ENCODE data around the gene TMEM114. TPM values are rescaled to one million over a fixed set of nuclear protein-coding genes. Genes with fewer than 3 reads are reported as not detected.
"Not testable (repeated sequence)": the region's sequence is repeated elsewhere in the genome, so short reads cannot be mapped to it uniquely, and the experiment has no call there.

The TMEM114 gene
- total RNA-seq, 1 donor from 2014 or later, result not detected

- intact Hi-C loops (cut with micrococcal nuclease), result no loop called here
- H3K27ac Mint-ChIP-seq, result no peak overlapping the region
- H3K27me3 Mint-ChIP-seq (ENCODE audit: low read depth), result peaks cover 2% of the 10 kb centered on the region
- no peak for DNase-seq (ENCODE audit: low spot score)
- H3K4me1 Mint-ChIP-seq (ENCODE audit: low read depth), result peaks cover 3% of the 10 kb centered on the region
- no peaks in the 10 kb centered on the region for H3K36me3 Mint-ChIP-seq (ENCODE audit: low read depth)
- no peak overlapping the region for H3K4me3 Mint-ChIP-seq (ENCODE audit: low read depth)
- no peaks in the 10 kb centered on the region for H3K9me3 Mint-ChIP-seq
Observed at GRCh38 chr16:8579559-8579958, 10.8 kb downstream of the TMEM114 start.

GRCh38 chr16:8577678-8578304 lies 12.5 kb downstream of the TMEM114 start:
- Mint-ChIP-seq H3K36me3 (ENCODE audit: low read depth) (no peaks in the 10 kb centered on the region), H3K9me3 (no peaks in the 10 kb centered on the region), H3K4me3 (ENCODE audit: low read depth) (no peak overlapping the region), H3K27me3 (ENCODE audit: low read depth) (peaks cover 2% of the 10 kb centered on the region), H3K4me1 (ENCODE audit: low read depth) (peaks cover 3% of the 10 kb centered on the region), H3K27ac (no peak overlapping the region)
- no peak for DNase-seq (ENCODE audit: low spot score)
- intact Hi-C loops (cut with micrococcal nuclease), result no loop called here

DNA sequence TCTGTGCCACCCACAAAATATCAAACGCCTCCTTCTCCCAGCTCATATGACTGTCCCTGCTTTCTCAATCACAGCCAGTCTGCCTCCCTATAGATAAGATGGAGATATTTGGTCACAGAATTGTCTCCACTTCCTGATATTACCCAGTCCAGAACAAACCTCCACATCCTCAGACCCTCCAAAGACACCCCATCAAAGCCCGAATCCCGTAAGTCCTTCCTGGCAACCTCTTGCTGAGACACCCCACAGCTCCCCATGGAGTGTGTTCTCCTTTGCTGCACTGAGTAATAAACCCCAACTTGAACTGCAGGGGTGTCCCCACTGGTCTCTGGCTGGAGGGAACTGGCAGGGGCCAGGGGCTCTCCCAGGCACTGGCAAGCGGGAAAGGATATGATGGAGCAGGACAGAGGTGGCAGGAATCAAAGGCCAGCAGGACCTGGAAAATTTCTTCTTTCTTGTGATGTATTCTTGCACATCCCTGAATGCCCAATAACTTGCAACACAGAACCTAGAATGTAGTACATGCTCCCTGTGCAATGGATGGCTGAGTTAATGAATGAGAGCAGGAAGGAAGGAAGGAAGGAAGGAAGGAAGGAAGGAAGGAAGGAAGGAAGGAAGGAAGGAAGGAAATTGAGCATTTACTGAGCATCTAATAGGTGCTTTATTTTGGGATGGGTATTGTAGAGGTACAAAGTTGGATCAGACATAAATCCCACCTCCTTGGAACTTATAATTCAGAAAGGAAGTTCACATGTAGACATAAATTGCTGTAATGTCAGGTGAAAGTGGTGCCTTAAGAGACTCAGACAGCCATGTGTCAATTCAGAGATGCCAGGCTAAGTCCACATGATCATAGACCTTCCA lies 13.9 kb downstream of the TMEM114 start:
- Mint-ChIP-seq H3K9me3 (no peaks in the 10 kb centered on the region), H3K4me3 (ENCODE audit: low read depth) (no peak overlapping the region), H3K36me3 (ENCODE audit: low read depth) (no peaks in the 10 kb centered on the region), H3K27me3 (ENCODE audit: low read depth) (peaks cover 2% of the 10 kb centered on the region), H3K27ac (no peak overlapping the region), H3K4me1 (ENCODE audit: low read depth) (no peaks in the 10 kb centered on the region)
- intact Hi-C loops (cut with micrococcal nuclease), result no loop called here
- DNase-seq (ENCODE audit: low spot score), result no peak

DNA sequence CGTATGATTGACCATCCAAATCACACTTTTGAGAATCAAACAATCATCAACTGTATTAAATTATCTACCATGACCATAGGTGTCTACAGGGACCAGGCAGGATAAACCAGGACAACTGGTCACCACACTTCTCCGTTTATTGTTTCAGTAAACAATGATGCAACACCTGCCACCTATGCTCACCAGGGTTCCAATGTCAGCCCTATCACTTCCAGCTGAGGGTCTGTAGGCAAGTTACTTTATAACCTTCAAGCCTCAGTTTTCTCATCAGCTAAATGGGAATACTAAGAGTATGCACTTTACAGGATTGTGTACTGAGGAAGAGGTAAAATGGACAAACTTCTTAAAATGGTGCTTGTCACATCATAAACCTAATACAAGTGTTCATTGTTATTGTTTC lies 14.9 kb downstream of the TMEM114 start:
- no peak overlapping the region for H3K27ac Mint-ChIP-seq
- DNase-seq (ENCODE audit: low spot score), result no peak
- intact Hi-C loops (cut with micrococcal nuclease), result no loop called here
- no peak overlapping the region for H3K4me3 Mint-ChIP-seq (ENCODE audit: low read depth)
- peaks cover 2% of the 10 kb centered on the region for H3K27me3 Mint-ChIP-seq (ENCODE audit: low read depth)
- no peaks in the 10 kb centered on the region for H3K9me3 Mint-ChIP-seq
- H3K36me3 Mint-ChIP-seq (ENCODE audit: low read depth), result no peaks in the 10 kb centered on the region
- no peaks in the 10 kb centered on the region for H3K4me1 Mint-ChIP-seq (ENCODE audit: low read depth)

DNA sequence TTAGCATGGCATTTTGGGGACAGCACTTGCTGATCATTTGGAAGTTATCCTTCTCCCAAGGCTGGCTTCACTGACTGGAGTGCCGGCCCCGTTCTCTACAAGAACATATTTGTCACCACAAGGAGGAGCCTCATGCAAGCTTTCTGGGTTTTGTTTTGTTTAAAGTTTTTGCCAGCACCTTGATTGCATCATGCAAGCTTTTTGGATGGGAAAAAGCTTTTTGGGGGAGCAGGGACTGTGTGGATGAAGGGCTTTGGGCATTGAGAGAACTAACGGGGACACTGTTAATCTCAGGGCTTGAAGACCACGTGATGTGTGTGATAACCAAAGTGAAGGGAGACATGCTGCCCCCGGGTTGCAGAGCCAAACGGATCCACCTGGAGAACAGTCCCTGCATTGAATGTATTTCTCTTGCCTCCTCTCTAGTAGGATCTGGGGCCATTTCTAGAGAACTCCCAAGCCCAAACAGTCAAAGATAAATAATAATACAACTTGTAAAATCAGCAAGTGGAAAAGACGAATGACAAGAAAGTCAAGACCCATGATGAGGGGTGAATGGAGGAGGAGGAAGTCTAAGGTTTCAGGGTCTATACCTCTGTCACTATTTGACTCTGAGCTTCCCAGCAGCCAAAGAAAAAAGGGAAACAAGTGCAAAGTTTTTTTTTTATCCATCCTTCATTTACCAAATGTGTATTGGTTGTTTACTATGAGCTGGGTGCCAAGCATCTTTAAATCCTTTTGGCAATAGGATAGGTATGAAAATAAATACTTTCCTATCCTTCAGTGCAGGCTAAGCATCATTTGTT lies 17.2 kb downstream of the TMEM114 start:
- intact Hi-C loops (cut with micrococcal nuclease), result no loop called here
- Mint-ChIP-seq H3K27ac (no peak overlapping the region), H3K36me3 (ENCODE audit: low read depth) (no peaks in the 10 kb centered on the region), H3K4me1 (ENCODE audit: low read depth) (peaks cover 2% of the 10 kb centered on the region), H3K4me3 (ENCODE audit: low read depth) (no peak overlapping the region), H3K9me3 (no peaks in the 10 kb centered on the region), H3K27me3 (ENCODE audit: low read depth) (peaks cover 2% of the 10 kb centered on the region)
- no peak for DNase-seq (ENCODE audit: low spot score)

- H3K9me3 Mint-ChIP-seq, result no peaks in the 10 kb centered on the region
- H3K36me3 Mint-ChIP-seq (ENCODE audit: low read depth), result no peaks in the 10 kb centered on the region
- H3K27ac Mint-ChIP-seq, result no peak overlapping the region
- H3K4me3 Mint-ChIP-seq (ENCODE audit: low read depth), result no peak overlapping the region
- peaks cover 2% of the 10 kb centered on the region for H3K27me3 Mint-ChIP-seq (ENCODE audit: low read depth)
- peaks cover 6% of the 10 kb centered on the region for H3K4me1 Mint-ChIP-seq (ENCODE audit: low read depth)
- intact Hi-C loops (cut with micrococcal nuclease), result no loop called here
- no peak for DNase-seq (ENCODE audit: low spot score)
Observed at GRCh38 chr16:8572063-8572918, 18.0 kb downstream of the TMEM114 start.

- Mint-ChIP-seq H3K36me3 (ENCODE audit: low read depth) (no peaks in the 10 kb centered on the region), H3K9me3 (no peaks in the 10 kb centered on the region), H3K27me3 (ENCODE audit: low read depth) (peaks cover 1% of the 10 kb centered on the region), H3K4me1 (ENCODE audit: low read depth) (peaks cover 6% of the 10 kb centered on the region), H3K27ac (no peak overlapping the region), H3K4me3 (ENCODE audit: low read depth) (no peak overlapping the region)
- DNase-seq (ENCODE audit: low spot score), result no peak
- intact Hi-C loops (cut with micrococcal nuclease), result no loop called here
Observed at GRCh38 chr16:8571061-8571596, 19.2 kb downstream of the TMEM114 start.

- H3K27ac Mint-ChIP-seq; H3K4me3 Mint-ChIP-seq (ENCODE audit: low read depth); DNase-seq (ENCODE audit: low spot score); H3K4me1 Mint-ChIP-seq (ENCODE audit: low read depth); H3K9me3 Mint-ChIP-seq; intact Hi-C loops (cut with micrococcal nuclease); H3K27me3 Mint-ChIP-seq (ENCODE audit: low read depth); H3K36me3 Mint-ChIP-seq (ENCODE audit: low read depth): not testable (repeated sequence)
Observed at GRCh38 chr16:8570393-8570792, 19.9 kb downstream of the TMEM114 start.

DNA sequence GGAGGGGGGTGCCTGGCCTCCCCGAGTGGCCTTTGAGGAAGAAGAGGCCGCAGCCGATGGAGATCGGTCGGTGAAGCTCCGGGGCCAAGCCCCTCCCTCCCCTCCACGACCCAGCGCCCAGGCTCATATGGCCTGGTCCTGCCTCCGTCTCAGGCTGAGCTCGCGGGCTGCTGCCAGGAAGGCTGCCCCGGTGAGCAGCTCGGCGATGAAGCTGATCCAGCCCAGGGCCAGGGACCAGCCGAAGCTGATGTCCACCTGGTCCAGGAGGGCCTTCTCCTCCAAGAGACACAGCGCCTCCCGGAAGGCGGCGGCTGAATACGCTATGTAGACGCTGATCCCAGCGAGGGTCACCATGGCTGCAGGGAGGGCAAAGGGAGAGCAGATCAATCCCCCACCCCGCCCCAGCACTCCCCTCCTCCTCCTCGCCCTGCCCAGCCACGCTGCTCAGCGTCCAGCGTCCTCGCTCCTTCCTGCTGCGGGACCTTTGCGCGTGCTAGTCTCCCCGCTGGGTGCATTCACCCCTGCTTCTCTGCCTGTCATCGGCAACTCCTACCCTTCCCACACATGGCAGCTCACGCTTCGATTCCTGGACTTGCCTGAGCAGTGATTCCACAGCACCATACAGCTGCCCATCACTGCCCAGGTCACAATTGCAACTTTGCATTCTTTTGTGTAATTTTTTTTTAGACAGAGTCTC lies 20.5 kb downstream of the TMEM114 start:
- Mint-ChIP-seq H3K4me3 (ENCODE audit: low read depth) (no peak overlapping the region), H3K27ac (no peak overlapping the region), H3K36me3 (ENCODE audit: low read depth) (no peaks in the 10 kb centered on the region), H3K4me1 (ENCODE audit: low read depth) (peaks cover 6% of the 10 kb centered on the region), H3K9me3 (no peaks in the 10 kb centered on the region), H3K27me3 (ENCODE audit: low read depth) (no peaks in the 10 kb centered on the region)
- intact Hi-C loops (cut with micrococcal nuclease), result loop anchor here (5.0 kb wide), 1 partner anchor 53 kb away; the partner anchor contains the start of gene METTL22
- DNase-seq (ENCODE audit: low spot score), result no peak

- DNase-seq (ENCODE audit: low spot score), result no peak
- H3K27ac Mint-ChIP-seq, result no peak overlapping the region
- peaks cover 6% of the 10 kb centered on the region for H3K4me1 Mint-ChIP-seq (ENCODE audit: low read depth)
- H3K27me3 Mint-ChIP-seq (ENCODE audit: low read depth), result no peaks in the 10 kb centered on the region
- no peak overlapping the region for H3K4me3 Mint-ChIP-seq (ENCODE audit: low read depth)
- intact Hi-C loops (cut with micrococcal nuclease), result loop anchor here (5.0 kb wide), 1 partner anchor 54 kb away; the partner anchor contains the start of gene METTL22
- no peaks in the 10 kb centered on the region for H3K36me3 Mint-ChIP-seq (ENCODE audit: low read depth)
- H3K9me3 Mint-ChIP-seq, result no peaks in the 10 kb centered on the region
Observed at GRCh38 chr16:8568231-8568617, 22.1 kb downstream of the TMEM114 start.

- Mint-ChIP-seq H3K9me3 (no peaks in the 10 kb centered on the region), H3K27ac (no peak overlapping the region), H3K27me3 (ENCODE audit: low read depth) (no peaks in the 10 kb centered on the region), H3K4me1 (ENCODE audit: low read depth) (peaks cover 6% of the 10 kb centered on the region), H3K4me3 (ENCODE audit: low read depth) (no peak overlapping the region), H3K36me3 (ENCODE audit: low read depth) (no peaks in the 10 kb centered on the region)
- intact Hi-C loops (cut with micrococcal nuclease), result loop anchor here (1.0 to 5.0 kb wide), 4 partner anchors 55 to 313 kb away; partner anchors contain the start of genes METTL22, PMM2 and TMEM186
- peak; percentile 71 for DNase-seq (ENCODE audit: low spot score)
Observed at GRCh38 chr16:8567355-8568230, 22.7 kb downstream of the TMEM114 start.
